Measurements from ENCODE around the gene RUSF1.
"Not testable (repeated sequence)": the region's sequence is repeated elsewhere in the genome, so short reads cannot be mapped to it uniquely, and the experiment has no call there.

Gene RUSF1

DNA sequence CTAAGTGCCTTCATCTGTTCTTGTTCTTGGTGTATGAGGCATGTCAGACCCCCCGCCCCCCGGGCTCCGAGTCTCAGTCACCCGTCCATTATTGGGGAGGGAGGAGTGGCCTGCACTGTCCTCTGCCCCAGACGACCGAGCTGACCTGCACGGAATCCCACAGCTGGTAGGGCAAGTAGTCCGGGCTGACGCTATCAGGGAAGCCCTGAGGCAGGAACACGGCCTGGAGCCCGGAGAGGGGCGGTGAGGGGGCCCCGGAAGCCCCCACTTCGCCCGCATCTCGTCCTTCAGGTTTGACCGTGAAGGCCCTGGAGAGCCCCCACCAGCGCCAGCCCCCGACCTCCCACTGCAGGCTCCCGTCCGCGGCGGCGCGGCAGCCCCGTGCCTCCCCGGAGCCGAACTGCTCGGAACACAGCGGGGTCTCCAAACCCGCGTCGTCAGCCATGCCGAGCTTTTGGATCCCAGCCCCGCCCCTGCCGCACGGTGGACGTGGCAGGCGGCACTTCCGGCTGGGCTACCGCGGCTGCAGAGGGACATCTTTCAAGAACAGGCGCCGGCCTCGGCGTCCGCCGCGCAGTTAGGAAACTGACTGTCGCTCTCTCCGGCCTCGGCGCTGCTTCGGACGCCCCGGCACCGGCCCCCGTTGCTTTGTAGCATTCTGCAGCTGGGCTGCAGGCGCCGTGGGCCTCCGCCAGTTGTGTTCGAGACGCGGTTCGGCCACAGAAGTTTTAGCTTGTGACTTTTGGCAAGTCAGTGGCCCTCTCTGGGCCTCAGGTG, at the start of gene RUSF1:
Gene RUSF1 (minus strand): TSS at position 463 of the 777 bp plus-strand sequence. CDS start 18 bp downstream, at position 445.
- H3K9me3 Mint-ChIP-seq, result no peaks in the 10 kb centered on the region
- peak; percentile 55 to 63 for DNase-seq (ENCODE audit: low spot score in 2 of 2)
- H3K27me3 Mint-ChIP-seq, result no peaks in the 10 kb centered on the region
- H3K4me1 Mint-ChIP-seq, result peaks cover 31% of the 10 kb centered on the region
- H3K36me3 Mint-ChIP-seq, result peaks cover 4% of the 10 kb centered on the region
- peak within 1 kb of the TSS; percentile 90 for H3K27ac Mint-ChIP-seq
- ATAC-seq (ENCODE audit: low read depth), result peak; percentile 86
- H3K4me3 Mint-ChIP-seq, result peak within 1 kb of the TSS; percentile 91

DNA sequence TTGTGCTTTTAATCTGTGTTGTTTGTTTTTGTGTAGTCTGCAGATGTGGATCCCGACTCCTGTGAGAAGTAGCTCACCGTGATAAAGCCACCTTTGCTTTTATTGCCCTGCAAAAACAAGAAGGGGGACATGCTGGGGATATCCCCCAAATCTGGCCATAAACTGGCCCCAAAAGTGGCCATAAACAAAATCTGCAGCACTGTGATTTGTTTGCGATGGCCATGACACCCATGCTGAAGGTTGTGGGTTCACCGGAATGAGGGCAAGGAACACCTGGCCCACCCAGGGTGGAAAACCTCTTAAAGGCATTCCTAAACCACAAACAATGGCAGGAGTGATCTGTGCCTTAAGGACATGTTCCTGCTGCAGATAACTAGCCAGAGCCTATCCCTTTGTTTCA, 34.6 kb upstream of the RUSF1 start:
- Mint-ChIP-seq H3K4me1 (no peaks in the 10 kb centered on the region), H3K27me3 (peaks cover 23% of the 10 kb centered on the region), H3K9me3 (peaks cover 7% of the 10 kb centered on the region), H3K36me3 (peaks cover 5% of the 10 kb centered on the region), H3K27ac (no peak overlapping the region), H3K4me3 (no peak overlapping the region)
- ATAC-seq (ENCODE audit: low read depth), result no peak
- DNase-seq (ENCODE audit: low spot score in 2 of 2), result no peak

- not testable (repeated sequence) for H3K36me3 Mint-ChIP-seq; H3K4me3 Mint-ChIP-seq; H3K4me1 Mint-ChIP-seq; DNase-seq (ENCODE audit: low spot score in 2 of 2); ATAC-seq (ENCODE audit: low read depth); H3K27ac Mint-ChIP-seq; H3K9me3 Mint-ChIP-seq
- H3K27me3 Mint-ChIP-seq, result peaks cover 22% of the 10 kb centered on the region
Observed at GRCh38 chr16:31539762-31540161, 31.6 kb upstream of the RUSF1 start.

DNA sequence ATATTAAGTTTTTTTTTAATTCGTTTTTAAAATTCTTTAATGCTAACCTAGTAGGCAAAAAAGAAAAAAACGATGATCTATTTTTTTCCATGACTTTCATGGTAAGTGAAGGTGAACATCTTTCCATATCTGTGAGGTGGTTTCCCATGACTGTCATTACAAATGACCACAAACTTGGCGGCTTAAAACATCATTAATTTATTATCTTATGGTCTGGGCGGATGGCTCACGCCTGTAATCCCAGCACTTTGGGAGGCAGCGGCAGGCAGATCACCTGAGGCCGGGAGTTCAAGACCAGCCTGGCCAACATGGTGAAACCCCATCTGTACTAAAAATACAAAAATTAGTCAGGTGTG, 30.0 kb upstream of the RUSF1 start:
- H3K36me3 Mint-ChIP-seq; ATAC-seq (ENCODE audit: low read depth); H3K9me3 Mint-ChIP-seq; H3K27ac Mint-ChIP-seq; H3K4me1 Mint-ChIP-seq; DNase-seq (ENCODE audit: low spot score in 2 of 2); H3K4me3 Mint-ChIP-seq: not testable (repeated sequence)
- H3K27me3 Mint-ChIP-seq, result peaks cover 20% of the 10 kb centered on the region

DNA sequence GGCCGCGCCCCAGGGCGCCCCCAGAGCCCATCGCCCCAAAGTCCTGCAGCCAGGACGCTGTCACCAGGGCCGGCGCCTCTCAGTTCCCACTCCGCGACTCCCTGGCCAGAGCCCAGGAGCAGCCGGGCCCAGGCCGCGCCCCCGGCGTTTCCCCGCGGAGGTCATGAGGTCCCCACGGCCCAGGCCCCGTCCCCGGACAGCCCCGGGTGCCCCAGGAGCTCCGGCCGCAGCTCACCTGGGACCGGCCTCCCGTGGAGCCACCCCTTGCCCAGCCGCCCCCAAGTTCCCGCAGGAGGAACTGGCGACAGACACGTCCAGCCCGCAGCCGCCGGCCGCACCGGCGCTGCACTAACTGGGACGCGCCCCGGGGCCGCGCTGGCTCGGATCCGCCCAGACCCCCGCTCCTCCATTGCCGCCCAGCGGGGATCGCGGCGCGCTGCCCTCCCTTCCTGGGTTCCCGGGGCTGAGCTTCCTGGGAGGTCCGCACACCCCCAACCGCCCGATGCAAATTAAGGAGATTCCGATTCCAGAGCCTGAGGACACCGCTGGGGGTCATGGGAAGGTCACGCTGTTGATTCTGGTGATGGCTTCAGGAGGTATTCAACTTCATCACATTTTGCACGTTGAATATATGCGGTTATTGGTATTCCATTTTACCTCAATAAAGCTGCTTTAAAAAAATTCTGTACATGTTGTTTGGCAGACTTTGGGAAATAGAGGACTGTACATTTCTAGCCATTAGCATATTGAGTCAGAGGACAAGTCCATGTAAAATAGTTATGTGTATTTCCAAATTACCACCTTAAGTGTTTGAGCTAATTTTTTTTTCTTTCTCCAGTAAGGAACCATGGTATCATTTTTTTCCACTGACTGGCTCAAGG, 29.4 kb upstream of the RUSF1 start:
- ATAC-seq (ENCODE audit: low read depth) (no peak), DNase-seq (ENCODE audit: low spot score in 2 of 2) (no peak)
- H3K36me3 Mint-ChIP-seq, result peaks cover 5% of the 10 kb centered on the region
- H3K9me3 Mint-ChIP-seq, result peaks cover 7% of the 10 kb centered on the region
- no peak overlapping the region for H3K27ac Mint-ChIP-seq
- no peaks in the 10 kb centered on the region for H3K4me1 Mint-ChIP-seq
- peak overlapping the region; percentile 69 for H3K4me3 Mint-ChIP-seq
- H3K27me3 Mint-ChIP-seq, result peaks cover 20% of the 10 kb centered on the region

DNA sequence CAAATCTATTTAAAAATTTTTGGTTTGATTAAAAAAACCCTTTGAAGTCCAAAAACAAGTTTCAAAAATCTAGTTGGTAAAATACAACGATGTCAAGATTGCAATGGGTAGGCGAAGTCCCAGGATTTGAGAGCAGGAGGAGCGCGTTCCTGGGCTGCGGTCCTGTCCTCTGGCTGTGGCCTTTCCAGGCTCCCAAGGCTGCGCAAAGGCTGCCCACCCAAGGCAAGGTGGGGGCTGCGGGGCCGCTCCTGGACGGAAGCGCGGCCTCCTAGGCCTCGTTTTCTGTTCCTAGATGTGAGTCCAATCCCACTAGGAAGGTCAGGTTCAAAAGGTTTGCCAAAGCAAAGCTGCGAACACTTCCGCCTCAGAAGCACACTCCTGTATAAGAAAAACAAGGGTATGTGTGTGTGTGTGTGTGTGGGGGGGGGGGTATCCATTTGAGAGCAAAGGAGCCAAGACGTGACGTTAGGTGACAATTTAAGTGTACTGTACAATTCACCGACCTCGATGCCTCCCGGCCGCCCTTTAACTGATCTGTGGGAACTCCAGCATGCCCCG, 28.7 kb upstream of the RUSF1 start:
- Mint-ChIP-seq H3K27me3 (peaks cover 17% of the 10 kb centered on the region), H3K4me3 (no peak overlapping the region), H3K9me3 (peaks cover 4% of the 10 kb centered on the region), H3K27ac (no peak overlapping the region), H3K36me3 (peaks cover 3% of the 10 kb centered on the region), H3K4me1 (no peaks in the 10 kb centered on the region)
- no peak for DNase-seq (ENCODE audit: low spot score in 2 of 2)
- no peak for ATAC-seq (ENCODE audit: low read depth)

GRCh38 chr16:31535737-31536136, 27.5 kb upstream of the RUSF1 start:
- Mint-ChIP-seq H3K27me3 (peaks cover 14% of the 10 kb centered on the region), H3K9me3 (peaks cover 2% of the 10 kb centered on the region), H3K27ac (no peak overlapping the region), H3K4me3 (no peak overlapping the region), H3K36me3 (peaks cover 3% of the 10 kb centered on the region), H3K4me1 (no peaks in the 10 kb centered on the region)
- DNase-seq (ENCODE audit: low spot score in 2 of 2), result no peak
- ATAC-seq (ENCODE audit: low read depth), result no peak

- no peaks in the 10 kb centered on the region for H3K4me1 Mint-ChIP-seq
- DNase-seq (ENCODE audit: low spot score in 2 of 2), result no peak
- no peaks in the 10 kb centered on the region for H3K9me3 Mint-ChIP-seq
- ATAC-seq (ENCODE audit: low read depth), result no peak
- no peak overlapping the region for H3K27ac Mint-ChIP-seq
- peaks cover 11% of the 10 kb centered on the region for H3K27me3 Mint-ChIP-seq
- H3K36me3 Mint-ChIP-seq, result no peaks in the 10 kb centered on the region
- H3K4me3 Mint-ChIP-seq, result no peak overlapping the region
Observed at GRCh38 chr16:31532896-31533295, 24.7 kb upstream of the RUSF1 start.

DNA sequence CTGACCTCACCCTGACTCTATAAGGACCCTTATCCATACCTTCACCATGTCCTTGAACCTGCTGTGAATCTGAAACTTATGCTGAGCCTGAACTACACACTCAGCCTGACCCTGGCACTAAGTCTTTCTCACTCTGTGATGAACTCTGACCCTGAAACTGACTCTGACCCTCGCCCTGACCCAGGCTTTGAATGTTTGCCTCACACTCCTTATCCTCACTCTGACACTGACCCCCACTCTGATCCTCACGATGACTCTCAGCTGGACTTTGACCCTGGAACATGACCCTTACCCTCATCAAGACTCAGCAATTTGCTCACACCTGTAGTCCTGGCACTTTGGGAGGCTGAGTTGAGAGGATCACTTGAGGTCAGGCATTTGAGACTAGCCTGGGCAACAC, 23.9 kb upstream of the RUSF1 start:
- Mint-ChIP-seq H3K36me3 (no peaks in the 10 kb centered on the region), H3K27me3 (peaks cover 13% of the 10 kb centered on the region), H3K4me1 (peaks cover 3% of the 10 kb centered on the region), H3K27ac (no peak overlapping the region), H3K4me3 (no peak overlapping the region), H3K9me3 (no peaks in the 10 kb centered on the region)
- DNase-seq (ENCODE audit: low spot score in 2 of 2) (no peak), ATAC-seq (ENCODE audit: low read depth) (no peak)

DNA sequence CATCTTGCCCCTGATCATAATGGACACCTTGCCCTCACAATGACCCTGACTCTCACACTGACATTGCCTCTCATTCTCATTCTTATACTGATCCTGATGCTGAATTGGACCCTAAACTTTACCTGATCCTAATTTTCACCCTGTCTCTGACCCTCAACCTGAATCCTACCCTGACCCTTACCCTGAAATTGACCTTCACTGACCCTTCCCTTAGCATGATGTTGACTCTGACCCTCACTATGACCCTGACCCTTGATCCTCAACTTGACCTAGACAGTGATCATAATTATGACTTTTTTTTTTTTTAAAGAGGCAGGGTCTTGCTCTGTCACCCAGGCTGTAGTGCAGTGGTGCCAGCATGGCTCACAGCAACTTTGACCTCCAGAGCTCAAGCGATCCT, 22.9 kb upstream of the RUSF1 start:
- H3K36me3 Mint-ChIP-seq, result no peaks in the 10 kb centered on the region
- no peak for ATAC-seq (ENCODE audit: low read depth)
- H3K27me3 Mint-ChIP-seq, result peaks cover 13% of the 10 kb centered on the region
- peaks cover 3% of the 10 kb centered on the region for H3K4me1 Mint-ChIP-seq
- no peaks in the 10 kb centered on the region for H3K9me3 Mint-ChIP-seq
- H3K27ac Mint-ChIP-seq, result no peak overlapping the region
- no peak overlapping the region for H3K4me3 Mint-ChIP-seq
- no peak for DNase-seq (ENCODE audit: low spot score in 2 of 2)

- ATAC-seq (ENCODE audit: low read depth), result no peak
- H3K4me3 Mint-ChIP-seq, result no peak overlapping the region
- no peak for DNase-seq (ENCODE audit: low spot score in 2 of 2)
- H3K4me1 Mint-ChIP-seq, result peaks cover 3% of the 10 kb centered on the region
- no peaks in the 10 kb centered on the region for H3K9me3 Mint-ChIP-seq
- no peaks in the 10 kb centered on the region for H3K36me3 Mint-ChIP-seq
- H3K27me3 Mint-ChIP-seq, result peaks cover 10% of the 10 kb centered on the region
- no peak overlapping the region for H3K27ac Mint-ChIP-seq
Observed at GRCh38 chr16:31530405-31530804, 22.2 kb upstream of the RUSF1 start.

GRCh38 chr16:31529937-31530312, 21.7 kb upstream of the RUSF1 start:
- peaks cover 10% of the 10 kb centered on the region for H3K27me3 Mint-ChIP-seq
- DNase-seq (ENCODE audit: low spot score in 2 of 2), result no peak
- peaks cover 3% of the 10 kb centered on the region for H3K4me1 Mint-ChIP-seq
- ATAC-seq (ENCODE audit: low read depth), result no peak
- no peaks in the 10 kb centered on the region for H3K36me3 Mint-ChIP-seq
- no peak overlapping the region for H3K27ac Mint-ChIP-seq
- H3K9me3 Mint-ChIP-seq, result no peaks in the 10 kb centered on the region
- peak overlapping the region; percentile 9 for H3K4me3 Mint-ChIP-seq

GRCh38 chr16:31529108-31529936, 21.1 kb upstream of the RUSF1 start:
- H3K4me3 Mint-ChIP-seq, result peak overlapping the region; percentile 28
- no peaks in the 10 kb centered on the region for H3K9me3 Mint-ChIP-seq
- no peak for DNase-seq (ENCODE audit: low spot score in 2 of 2)
- H3K27me3 Mint-ChIP-seq, result peaks cover 10% of the 10 kb centered on the region
- ATAC-seq (ENCODE audit: low read depth), result peak; percentile 14
- no peak overlapping the region for H3K27ac Mint-ChIP-seq
- H3K4me1 Mint-ChIP-seq, result peaks cover 3% of the 10 kb centered on the region
- no peaks in the 10 kb centered on the region for H3K36me3 Mint-ChIP-seq
